IPS-11a (cell line): Measurements from ENCODE around the gene MYO7B.

ENCODE experiments used
- H3K4me3 ChIP-seq: one replicate; pipeline ENCODE4 v1.5.1; 2013; ENCODE audit warnings: low read depth, low read length, control low read depth

The MYO7B gene

DNA sequence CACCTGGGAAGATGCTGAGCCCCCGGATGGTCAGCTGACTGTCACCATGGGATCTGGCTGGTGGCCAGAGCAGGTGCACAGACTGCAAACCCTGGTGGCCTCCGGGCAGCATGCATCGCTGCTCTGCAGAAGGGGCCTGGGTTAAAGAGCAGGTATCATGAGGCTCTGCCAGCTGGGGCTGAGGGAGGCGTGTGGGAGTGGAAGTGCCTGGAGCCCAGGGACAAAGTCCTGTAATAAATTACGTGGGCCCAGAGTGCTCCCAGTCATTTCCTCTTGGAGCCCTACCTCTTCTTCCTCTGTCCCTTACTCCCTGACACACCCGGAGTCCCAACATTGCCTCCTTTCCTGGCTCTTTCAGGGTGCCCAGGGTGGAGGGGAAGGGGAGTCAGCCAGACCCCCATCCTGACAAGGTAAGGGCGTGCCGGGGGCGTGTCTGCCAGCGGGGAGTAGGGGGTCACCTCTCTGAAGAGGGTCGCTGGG is at the start of gene MYO7B:
TSS of gene MYO7B (plus strand) at position 262 of the 480 bp plus-strand sequence. CDS start 24,040 bp downstream, outside the sequence.
- no peak within 1 kb of the TSS for H3K4me3 ChIP-seq

- no peak overlapping the region for H3K4me3 ChIP-seq
Observed at GRCh38 chr2:127485694-127486071, 49.8 kb upstream of the MYO7B start.

DNA sequence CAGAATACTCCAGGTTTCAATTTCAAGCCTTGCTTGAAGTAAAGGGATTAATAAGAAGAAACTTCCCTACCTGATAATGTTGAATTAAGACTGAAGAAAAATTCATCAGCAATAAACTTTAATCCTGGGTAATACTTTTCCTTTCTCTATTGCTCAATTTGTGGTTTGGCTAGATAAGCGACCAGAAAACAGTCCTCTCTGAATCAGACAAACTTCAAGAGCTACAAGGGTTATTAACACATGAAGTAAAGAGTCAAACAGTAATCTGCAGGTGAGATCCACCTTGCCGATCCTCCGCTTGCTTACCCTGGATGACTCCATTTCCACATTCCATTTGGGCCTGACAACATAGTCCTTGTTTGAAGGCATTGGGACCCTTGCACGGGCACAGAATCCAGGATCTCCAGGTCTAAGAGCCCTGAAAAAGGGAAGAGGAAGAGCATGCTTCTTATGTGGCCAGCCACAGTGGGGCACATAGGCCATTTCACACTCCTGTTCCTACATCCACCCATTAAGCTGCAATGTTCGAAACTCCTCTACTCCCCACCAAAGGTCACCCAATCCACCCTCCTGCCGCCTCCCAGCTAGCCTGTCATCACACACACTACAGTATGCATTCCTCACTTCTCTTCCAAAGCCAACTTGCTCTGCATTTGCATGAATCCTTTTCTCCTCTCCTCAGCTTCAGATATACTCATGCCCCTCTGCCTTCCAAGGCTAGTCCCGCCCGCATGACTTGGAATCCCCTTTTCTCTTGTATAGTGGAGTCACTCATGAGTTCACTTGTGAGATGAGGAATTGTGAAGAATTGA is 49.0 kb upstream of the MYO7B start:
- H3K4me3 ChIP-seq, result no peak overlapping the region

- no peak overlapping the region for H3K4me3 ChIP-seq
Observed at GRCh38 chr2:127490283-127490682, 45.2 kb upstream of the MYO7B start.

GRCh38 chr2:127498386-127498785 is 37.1 kb upstream of the MYO7B start:
- H3K4me3 ChIP-seq, result no peak overlapping the region

DNA sequence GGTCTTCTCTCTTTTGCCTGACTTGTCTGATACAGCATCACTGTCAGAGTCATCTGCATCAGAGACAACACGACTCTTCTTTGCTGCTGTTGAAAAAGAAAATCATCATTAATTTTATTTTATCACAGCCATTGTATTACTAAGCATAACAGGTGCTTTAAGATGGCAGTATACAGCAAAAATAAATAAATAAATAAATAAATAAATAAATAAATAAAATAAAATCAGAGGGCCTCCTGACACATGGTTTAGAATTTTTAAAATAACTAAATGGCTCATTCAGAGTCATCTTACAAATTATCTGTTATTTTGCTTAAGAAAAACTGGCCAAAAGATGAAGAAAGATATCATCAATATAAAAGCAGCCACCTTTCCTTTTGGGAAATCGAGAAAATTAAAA is 32.0 kb upstream of the MYO7B start:
- no peak overlapping the region for H3K4me3 ChIP-seq

DNA sequence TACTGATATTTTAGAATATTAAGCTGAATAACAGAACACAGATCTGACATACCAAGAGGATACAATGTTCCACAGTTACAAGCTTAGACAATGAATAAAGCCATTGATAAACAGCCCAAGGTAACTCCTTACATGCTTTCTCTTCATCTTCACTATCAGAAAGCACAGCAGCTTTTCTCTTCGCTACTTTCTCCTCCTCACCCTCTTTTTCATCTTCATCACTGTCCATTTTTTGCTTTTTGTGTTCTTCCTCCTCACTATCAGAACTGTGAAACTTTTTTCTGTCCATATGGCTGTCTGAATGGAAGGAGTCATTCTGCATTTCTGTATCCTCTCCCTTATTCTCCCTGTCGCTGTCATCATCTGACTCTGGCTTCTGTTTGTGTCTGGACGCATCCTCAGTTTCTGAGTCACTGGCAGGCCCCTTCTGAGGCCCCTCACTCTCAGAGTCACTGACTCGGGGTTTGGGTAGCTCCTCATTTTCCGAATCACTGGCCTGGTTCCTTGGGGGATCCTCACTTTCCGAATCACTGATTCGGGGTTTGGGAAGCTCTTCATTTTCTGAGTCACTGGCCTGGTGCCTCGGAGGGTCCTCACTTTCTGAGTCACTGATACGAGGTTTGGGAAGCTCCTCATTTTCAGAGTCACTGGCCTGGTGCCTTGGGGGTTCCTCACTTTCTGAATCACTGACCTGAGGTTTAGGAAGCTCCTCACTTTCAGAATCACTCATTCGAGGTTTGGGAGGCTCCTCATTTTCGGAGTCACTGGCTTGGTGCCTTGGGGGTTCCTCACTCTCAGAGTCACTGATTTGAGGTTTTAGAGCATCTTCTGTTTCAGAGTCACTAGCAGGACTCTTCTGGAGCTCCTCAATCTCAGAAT is 30.7 kb upstream of the MYO7B start:
- H3K4me3 ChIP-seq, result no peak overlapping the region

DNA sequence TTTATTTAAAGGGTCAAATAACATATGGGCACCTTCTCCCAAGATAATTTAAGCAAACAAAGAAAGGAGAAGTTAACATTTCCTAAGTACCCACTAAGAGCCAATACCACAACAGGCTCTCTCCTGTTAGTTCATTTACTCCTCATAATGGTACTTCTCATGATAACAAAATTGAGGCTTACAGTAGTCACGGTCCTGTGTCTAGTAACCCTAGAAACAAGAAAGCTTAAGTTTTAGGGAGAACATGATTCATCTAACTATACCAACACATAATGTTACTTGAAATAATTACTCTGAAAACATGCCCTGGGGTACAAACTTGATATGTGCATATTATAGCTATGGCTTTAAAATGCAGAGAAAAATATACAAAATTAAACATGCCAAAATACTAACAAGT is 29.0 kb upstream of the MYO7B start:
- H3K4me3 ChIP-seq, result no peak overlapping the region

DNA sequence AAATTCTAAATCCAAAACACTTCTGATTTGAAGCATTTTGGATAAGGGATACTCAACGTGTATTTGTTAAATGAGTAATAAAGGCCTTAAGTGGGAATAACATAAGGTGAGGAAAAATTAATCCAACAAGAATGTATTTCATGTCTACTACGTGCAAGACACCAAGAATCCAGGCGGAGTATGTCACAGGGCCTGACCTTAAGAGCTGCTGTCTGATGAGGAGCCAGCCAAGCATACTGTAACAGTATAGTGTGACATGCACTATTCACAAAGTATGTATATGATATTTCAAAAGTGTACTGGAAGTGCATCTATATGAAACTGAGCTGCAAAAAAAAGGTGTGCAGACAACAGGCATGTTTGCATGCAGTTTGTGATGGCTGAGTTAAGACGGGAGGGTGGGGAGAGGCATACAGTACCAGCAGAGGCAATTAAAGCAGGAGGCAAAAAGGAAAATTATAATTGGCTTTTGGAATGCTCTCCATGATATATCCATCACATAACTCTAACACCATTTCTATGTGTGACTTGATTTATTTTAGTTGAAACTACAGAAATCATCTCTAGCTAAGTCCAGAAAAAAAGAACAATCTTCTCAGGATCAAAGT is 27.4 kb upstream of the MYO7B start:
- no peak overlapping the region for H3K4me3 ChIP-seq

GRCh38 chr2:127508631-127509034 is 26.9 kb upstream of the MYO7B start:
- H3K4me3 ChIP-seq, result no peak overlapping the region

DNA sequence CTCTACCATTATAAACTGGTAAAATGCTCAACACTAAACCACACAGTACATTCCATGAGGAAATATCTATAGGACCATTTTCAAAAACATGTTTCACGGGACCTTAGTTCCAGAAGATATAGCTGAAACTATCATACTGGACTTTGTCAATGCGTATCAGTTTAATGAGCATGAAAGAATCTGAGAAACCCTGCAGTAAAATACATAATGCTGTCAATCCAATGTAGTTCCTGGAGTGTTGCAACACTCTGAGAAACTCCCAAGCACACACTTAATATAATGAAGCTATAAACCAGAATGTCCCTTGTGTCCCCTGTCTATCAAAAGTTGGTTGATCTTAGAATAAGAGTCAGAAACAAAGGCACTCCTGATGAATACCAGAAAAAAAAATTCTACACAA is 25.4 kb upstream of the MYO7B start:
- no peak overlapping the region for H3K4me3 ChIP-seq

DNA sequence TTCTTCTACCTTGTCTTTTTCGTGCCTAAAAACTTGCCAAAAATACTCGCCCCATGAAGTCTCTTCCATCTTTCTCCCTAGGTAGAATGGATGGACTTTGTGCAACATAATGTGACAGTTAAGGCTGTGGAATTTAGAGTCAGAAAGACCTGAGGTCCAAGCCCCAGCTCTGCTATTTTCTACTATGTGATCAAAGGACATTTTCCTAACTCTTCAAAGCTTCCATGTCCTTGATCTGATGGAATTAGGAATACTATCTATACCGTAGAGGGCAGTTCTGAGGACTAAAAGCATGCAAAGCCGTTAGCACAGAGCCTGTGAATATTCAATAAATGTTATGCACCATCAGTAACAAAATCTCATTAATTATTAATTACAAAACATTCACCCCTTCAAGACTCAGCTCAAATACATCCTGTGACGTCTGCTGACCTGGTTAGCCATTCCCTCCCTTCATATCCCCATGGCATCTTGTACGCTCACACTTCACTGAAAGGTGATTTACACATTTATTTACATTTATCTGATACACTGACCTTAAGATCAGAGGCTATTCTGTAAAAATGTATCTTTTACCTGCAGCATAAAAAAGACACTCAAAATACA is 24.3 kb upstream of the MYO7B start:
- H3K4me3 ChIP-seq, result no peak overlapping the region

DNA sequence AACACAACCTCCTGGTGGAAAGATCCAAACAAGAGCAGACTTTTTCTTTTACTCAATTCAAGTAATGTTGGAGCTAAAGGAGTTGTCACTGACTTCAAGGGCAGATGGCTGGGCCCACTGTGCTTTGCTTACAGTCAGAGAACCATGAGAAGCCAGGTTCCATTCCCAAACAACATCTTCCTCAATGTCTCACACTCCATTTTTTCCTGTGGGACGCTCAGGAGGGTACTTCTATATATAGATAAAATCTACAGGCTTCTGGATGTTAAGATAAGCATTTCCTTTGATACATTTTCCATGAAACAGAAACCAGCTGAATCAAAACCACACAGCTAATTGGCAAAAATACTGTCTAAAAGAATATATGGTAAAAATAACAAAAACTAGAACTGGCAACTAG is 23.6 kb upstream of the MYO7B start:
- no peak overlapping the region for H3K4me3 ChIP-seq

DNA sequence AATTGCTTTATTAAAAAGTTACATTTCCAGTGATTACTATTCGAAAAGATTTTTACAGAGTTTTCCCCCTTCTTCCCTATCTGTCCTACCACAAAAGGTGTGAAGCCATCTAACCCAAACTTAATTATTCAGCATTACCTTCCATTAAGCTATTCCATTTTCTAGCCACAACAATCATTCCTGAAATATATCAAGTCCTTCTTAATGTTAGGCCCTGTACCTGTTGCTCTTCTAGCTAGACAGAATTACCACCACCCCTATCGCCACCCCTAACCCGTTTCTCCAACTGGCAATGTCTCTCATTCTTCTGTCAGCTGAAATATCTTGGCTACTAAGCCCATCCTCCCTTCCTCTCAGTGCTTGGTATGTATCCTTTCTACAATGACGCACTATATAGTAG is 23.1 kb upstream of the MYO7B start:
- H3K4me3 ChIP-seq, result no peak overlapping the region

DNA sequence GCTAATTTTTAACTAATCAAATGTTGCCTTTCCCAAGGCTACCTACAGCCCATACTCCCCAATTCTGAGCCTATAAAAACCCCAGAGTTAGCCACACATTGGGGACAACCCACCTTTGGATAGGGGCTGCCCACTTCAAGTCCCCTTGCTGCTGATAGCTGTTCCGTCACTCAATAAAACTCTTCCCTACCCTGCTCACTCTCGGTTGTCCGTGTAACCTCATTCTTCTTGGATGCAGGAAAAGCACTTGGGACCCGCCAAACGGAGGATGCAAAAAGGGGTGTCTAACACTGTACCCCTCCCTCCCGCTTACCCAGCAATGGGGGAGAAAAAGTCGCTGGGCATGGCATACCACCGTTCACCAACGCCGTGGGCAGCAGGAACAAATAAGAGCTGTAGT is 21.4 kb upstream of the MYO7B start:
- H3K4me3 ChIP-seq, result no peak overlapping the region

DNA sequence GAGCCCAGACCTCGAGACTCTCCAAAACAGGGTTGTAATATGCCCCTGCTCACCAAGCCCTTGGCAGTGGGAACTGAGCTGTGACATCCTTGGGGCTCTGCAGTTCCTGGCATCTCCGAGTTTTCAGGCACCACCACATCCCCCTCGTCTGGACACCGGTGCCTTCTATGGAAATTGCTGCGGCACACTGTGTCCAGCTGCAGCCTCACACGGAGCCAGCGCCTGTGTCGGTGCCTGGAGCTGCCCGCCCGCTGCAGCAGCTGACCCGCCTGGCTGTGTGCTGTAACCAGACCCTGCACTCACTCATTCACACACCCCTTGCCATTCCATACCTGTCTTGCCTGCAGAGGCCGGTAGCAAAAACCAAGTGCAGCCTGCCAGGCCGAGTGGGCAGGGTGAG is 21.0 kb upstream of the MYO7B start:
- no peak overlapping the region for H3K4me3 ChIP-seq

- no peak overlapping the region for H3K4me3 ChIP-seq
Observed at GRCh38 chr2:127515383-127515915, 20.0 kb upstream of the MYO7B start.

DNA sequence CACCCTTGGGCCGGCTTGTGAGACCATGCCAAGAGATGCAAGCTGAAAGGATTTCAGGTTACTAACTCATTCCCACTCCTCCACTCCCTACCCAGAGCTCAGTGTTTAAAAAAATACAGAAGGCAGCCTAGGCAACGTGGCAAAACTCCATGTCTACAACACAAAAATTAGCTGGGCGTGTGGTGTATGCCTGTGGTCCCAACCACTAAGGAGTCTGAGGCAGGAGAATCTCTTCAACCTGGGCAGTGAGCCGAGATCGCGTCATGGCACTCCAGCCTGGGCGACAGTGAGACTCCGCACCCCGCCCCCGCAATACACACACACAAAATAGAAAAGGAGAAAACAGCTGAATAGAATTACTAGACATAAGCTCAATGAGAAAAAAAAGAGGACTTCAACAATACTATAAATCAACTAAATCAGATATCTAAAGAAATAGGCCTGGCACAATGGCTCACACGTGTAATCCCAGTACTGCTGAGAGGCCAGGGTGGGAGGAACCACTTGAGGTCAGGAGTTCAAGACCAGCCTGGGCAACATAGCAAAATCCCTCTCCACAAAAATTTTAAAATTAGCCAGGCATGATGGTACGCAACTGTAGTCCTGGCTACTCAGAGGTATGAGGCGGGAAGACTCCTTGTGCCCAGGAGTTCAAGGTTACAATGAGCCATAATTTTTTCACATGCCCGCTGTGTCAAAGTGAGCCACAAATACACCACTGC is 19.3 kb upstream of the MYO7B start:
- H3K4me3 ChIP-seq, result no peak overlapping the region

GRCh38 chr2:127517465-127517864 is 18.0 kb upstream of the MYO7B start:
- no peak overlapping the region for H3K4me3 ChIP-seq

DNA sequence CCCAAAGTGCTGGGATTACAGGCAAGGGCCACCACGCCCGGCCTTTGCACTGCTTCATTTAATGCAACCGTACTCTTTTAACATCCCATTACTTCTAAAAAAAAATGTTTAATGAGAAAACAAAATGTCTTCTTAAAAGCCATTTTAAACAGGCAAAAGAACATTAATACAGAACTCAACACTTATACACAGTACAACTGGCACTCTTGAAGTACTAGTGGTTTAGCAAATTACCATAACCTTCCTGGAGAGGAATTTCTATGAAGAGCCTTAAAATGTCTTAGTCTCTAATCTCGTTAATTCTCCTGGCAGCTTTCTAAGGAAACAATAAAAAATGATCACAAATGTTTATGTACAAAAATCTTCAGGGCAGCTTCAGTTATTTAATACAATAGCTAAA is 15.1 kb upstream of the MYO7B start:
- H3K4me3 ChIP-seq, result no peak overlapping the region
